Measurements from ENCODE around the gene ASB1. TPM values are rescaled to one million over a fixed set of nuclear protein-coding genes. Genes with fewer than 3 reads are reported as not detected.

ASB1 gene
- total RNA-seq, 2 donors from 2014 or later: 6.6 to 9.9 TPM

DNA sequence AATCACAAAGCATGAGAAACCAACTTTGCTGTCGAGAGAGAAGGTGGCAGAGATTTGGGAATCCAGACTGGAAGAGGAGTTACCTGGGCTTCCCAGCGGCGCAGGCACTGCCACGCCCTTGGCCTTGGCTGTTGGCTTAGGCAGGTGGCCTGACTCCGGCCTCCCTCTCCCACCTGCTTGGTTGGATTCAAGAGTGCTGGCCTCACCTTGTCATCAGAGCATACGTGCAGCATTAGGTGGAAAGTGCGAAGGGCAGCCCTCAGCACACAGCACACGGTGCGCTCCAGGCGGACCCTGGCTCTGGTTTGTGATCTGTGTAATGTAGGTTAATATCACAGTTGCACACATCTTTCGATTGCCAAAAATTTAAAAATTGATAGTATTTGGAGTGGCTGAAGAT is 19.2 kb upstream of the ASB1 start:
- 90 to 93% methylated on average over 9 to 11 of the region's 11 CpGs for WGBS, 2 donors
- Histone ChIP-seq H3K9me3 (no peaks in the 10 kb centered on the region), H3K4me3 (no peak overlapping the region), H3K4me1 (no peaks in the 10 kb centered on the region), H3K27ac (no peak overlapping the region), H3K36me3 (replicated peaks in 1 of 2; ENCODE audit: insufficient read depth in 1 of 2, low read depth in 2 of 2) (no peaks in the 10 kb centered on the region), H3K27me3 (no peaks in the 10 kb centered on the region)
- TF ChIP-seq POLR2A (IDR thresholded peaks at IDR 0.05): no peak
- TF ChIP-seq, protein P1, sequence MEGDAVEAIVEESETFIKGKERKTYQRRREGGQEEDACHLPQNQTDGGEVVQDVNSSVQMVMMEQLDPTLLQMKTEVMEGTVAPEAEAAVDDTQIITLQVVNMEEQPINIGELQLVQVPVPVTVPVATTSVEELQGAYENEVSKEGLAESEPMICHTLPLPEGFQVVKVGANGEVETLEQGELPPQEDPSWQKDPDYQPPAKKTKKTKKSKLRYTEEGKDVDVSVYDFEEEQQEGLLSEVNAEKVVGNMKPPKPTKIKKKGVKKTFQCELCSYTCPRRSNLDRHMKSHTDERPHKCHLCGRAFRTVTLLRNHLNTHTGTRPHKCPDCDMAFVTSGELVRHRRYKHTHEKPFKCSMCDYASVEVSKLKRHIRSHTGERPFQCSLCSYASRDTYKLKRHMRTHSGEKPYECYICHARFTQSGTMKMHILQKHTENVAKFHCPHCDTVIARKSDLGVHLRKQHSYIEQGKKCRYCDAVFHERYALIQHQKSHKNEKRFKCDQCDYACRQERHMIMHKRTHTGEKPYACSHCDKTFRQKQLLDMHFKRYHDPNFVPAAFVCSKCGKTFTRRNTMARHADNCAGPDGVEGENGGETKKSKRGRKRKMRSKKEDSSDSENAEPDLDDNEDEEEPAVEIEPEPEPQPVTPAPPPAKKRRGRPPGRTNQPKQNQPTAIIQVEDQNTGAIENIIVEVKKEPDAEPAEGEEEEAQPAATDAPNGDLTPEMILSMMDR (IDR thresholded peaks at IDR 0.05): no peak
- DNase-seq (no peak), ATAC-seq (no peak)
- intact Hi-C loops (cut with DNase I): no loop called here

DNA sequence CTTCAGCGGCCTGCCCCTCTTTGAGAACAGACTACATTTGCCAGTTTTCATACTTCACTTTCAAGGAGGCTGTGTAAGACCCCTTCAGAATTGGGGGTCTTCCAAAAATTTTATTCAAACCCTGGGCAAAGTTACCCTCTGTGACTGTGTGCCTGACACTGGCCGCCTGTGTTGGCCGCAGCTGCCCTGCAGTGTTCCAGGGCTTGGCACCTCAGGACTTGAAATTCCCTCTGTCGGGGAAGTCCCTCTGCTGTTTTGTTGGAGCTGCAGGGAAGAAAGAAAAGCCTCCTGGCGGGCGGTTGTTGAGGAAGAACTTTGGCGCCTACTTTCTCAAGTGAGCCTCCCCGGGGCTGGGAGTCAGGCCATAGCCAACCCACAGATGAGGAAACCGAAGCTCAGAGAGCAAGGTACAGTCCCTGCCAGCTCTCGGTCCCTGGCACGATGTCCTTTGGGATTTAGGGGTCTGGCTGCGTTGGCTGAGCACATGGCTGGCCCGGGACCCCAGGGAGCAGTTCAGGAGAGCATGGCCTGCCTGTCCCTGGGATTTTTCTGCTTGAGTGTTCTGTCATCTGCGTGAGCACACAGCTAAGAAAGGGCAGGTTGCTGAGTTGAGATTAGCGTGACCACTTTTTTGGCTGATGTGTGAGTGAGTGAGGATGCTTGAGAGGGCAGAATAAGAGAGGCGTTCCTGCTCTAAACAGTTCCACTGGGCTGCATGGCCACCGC is 17.9 kb upstream of the ASB1 start:
- WGBS, 2 donors: 92 to 93% methylated on average over 17 of the region's 17 CpGs
- H3K27ac ChIP-seq: no peak overlapping the region
- TF ChIP-seq, protein P1 (IDR thresholded peaks at IDR 0.05): no peak
- TF ChIP-seq POLR2A (IDR thresholded peaks at IDR 0.05): no peak
- DNase-seq: no peak
- intact Hi-C loops (cut with DNase I): no loop called here
- no peaks in the 10 kb centered on the region for H3K9me3 ChIP-seq
- H3K4me1 ChIP-seq: no peaks in the 10 kb centered on the region
- no peak overlapping the region for H3K4me3 ChIP-seq
- ATAC-seq: no peak
- no peaks in the 10 kb centered on the region for H3K27me3 ChIP-seq
- no peaks in the 10 kb centered on the region for H3K36me3 ChIP-seq (replicated peaks in 1 of 2; ENCODE audit: insufficient read depth in 1 of 2, low read depth in 2 of 2)

DNA sequence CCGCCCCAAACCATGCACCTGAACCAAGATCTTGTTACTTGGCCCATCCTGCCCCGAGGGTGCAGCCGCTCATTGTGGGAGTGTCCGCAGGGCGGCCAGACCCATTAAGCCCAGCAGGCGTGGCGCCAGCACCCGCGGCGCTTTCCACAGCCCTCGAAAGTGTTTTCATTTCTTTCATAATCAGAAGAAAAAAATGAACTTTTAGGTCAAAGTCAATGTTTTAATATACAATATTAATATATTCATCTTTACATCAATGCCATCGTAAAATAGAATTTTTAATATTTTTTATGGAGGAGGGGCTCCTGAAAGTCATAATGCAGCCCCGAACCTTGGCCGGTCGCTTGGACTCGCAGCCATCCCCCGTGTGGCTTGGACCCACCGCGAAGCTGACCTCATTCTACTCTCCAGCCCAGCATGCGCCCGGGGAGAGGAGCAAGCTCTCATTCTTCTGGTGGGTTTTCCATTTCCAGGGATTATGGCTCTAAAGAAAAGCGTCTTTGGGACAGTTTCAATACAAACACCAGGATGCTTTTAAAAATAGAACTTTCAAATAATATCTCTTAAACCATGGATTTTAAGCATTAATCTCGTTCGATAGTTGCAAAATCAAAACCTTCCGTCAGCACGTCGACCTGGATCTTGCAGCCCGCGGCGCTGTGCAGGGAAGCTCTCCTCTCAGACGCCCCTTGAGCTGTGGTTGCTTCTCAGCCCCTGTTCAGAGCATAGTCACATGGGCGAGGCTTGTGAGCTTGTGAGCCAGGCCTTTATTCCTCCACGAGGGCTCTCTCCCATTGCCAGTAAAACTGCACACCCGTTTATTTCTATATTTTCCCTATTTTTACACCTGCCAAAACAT is 17.2 kb upstream of the ASB1 start:
- Histone ChIP-seq H3K4me1 (no peaks in the 10 kb centered on the region), H3K4me3 (no peak overlapping the region), H3K36me3 (replicated peaks in 1 of 2; ENCODE audit: insufficient read depth in 1 of 2, low read depth in 2 of 2) (no peaks in the 10 kb centered on the region), H3K27me3 (no peaks in the 10 kb centered on the region), H3K9me3 (no peaks in the 10 kb centered on the region), H3K27ac (no peak overlapping the region)
- intact Hi-C loops (cut with DNase I): no loop called here
- ATAC-seq (no peak), DNase-seq (no peak)
- TF ChIP-seq, protein P1 (IDR thresholded peaks at IDR 0.05): no peak
- TF ChIP-seq POLR2A (IDR thresholded peaks at IDR 0.05): no peak
- WGBS, 2 donors: 94% methylated on average over 34 of the region's 34 CpGs

DNA sequence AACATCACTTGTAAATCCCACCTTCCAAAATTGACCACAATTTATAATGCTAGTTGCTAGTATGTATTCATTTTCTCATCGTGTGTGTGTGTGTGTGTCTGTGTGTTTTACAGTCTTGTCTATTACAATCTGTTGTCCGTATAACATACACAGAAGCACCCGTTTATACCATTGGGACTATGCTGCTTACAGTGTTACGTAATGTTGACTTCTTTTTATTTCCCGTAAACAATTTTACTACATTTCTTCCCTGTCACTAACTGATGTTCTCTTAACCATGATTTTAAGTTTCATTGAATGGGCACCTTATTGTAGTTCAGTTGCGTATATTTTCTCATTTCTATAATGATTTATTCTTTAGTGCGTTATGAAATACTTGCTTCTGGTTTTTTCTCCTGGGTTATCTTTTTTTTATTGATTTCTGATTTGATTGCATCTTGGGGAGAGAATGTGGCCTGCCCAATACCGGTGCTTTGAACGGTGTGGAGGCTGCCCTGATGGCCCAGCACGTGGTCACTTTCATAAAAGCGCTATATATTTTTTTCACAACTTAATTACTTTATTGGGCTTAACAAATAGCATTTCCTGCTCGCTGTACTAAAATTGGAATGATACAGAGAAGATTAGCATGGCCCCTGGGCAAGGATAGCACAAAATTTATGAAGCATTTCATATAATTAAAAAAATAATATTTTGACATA is 14.5 kb upstream of the ASB1 start:
- H3K36me3 ChIP-seq (replicated peaks in 1 of 2; ENCODE audit: insufficient read depth in 1 of 2, low read depth in 2 of 2): no peaks in the 10 kb centered on the region
- no peak overlapping the region for H3K27ac ChIP-seq
- ATAC-seq (no peak), DNase-seq (no peak)
- H3K27me3 ChIP-seq: no peaks in the 10 kb centered on the region
- H3K9me3 ChIP-seq: no peaks in the 10 kb centered on the region
- intact Hi-C loops (cut with DNase I): no loop called here
- TF ChIP-seq, protein P1 (IDR thresholded peaks at IDR 0.05): no peak
- no peak for TF ChIP-seq POLR2A (IDR thresholded peaks at IDR 0.05)
- no peaks in the 10 kb centered on the region for H3K4me1 ChIP-seq
- no peak overlapping the region for H3K4me3 ChIP-seq
- 89 to 91% methylated on average over 12 of the region's 12 CpGs for WGBS, 2 donors

Data from body of pancreas (tissue), 4 donors.